ENCODE results near the gene ITGAX.
"Not testable (repeated sequence)": the region's sequence is repeated elsewhere in the genome, so short reads cannot be mapped to it uniquely, and the experiment has no call there.

Gene ITGAX

DNA sequence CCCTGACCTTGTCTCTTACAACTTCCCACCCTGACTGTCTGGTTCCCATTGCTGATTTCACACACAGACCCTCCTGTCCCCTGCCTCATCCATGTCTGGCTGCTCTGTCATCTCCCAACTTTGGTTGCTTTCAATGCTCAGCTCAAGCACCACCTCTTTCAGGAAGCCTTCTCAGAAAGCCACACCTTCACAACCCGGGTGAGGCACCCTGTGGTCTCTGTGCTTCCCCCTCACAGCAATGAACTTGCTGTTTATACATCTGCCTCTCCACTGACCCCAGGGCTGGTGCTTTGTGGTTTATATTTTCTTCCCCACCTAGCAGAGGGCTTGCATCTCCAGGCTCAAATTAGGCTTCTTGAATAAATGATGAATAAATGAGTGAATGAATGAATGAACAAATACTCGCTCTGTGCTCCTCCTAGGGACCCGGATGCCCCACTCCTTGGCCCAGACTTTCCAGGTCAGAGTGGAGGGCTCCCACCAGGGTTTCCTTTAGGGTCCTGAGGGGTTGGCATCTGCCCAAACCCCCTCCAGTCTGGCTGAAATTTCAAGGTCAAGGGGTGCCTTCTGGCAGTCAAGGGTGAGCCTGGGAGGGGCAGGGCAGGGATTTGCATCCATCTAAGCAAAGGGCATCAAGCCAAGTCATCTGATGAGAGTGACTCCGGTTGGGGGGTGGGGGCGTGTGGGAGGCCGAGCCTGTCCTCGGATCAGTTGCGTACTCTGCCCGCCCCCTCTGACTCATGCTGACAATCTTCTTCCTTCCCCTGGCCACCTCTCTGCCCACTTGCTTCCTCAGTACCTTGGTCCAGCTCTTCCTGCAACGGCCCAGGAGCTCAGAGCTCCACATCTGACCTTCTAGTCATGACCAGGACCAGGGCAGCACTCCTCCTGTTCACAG, at the start of gene ITGAX:
Gene ITGAX, plus strand, starts transcription at position 783 of the 898 bp plus-strand sequence. Its CDS starts 79 bp downstream, at position 862.
- no peak for DNase-seq

DNA sequence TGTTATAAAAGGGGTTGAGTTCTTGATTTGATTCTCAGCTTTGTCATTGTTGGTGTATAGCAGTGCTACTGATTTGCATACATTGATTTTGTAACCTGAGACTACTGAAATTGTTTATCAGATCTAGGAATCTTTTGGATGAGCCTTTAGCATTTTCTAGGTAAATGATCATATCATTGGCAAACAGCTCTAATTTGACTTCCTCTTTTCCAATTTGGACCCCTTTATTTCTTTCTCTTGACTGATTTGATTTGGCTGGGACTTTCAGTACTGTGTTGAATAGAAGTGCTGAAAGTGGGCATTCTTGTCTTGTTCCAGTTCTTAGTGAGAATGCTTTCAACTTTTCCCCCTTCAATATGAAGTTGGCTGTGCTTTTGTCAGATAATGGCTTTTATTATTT, 49.8 kb upstream of the ITGAX start:
- no peak for DNase-seq

DNA sequence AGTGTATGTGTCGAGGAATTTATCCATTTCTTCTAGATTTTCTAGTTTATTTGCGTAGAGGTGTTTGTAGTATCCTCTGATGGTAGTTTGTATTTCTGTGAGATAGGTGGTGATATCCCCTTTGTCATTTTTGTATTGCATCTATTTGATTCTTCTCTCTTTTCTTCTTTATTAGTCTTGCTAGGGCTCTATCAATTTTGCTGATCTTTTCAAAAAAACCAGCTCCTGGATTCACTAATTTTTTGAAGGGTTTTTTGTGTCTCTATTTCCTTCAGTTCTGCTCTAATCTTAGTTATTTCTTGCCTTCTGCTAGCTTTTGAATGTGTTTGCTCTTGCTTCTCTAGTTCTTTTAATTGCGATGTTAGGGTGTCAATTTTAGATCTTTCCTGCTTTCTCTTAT, 46.6 kb upstream of the ITGAX start:
- not testable (repeated sequence) for DNase-seq

DNA sequence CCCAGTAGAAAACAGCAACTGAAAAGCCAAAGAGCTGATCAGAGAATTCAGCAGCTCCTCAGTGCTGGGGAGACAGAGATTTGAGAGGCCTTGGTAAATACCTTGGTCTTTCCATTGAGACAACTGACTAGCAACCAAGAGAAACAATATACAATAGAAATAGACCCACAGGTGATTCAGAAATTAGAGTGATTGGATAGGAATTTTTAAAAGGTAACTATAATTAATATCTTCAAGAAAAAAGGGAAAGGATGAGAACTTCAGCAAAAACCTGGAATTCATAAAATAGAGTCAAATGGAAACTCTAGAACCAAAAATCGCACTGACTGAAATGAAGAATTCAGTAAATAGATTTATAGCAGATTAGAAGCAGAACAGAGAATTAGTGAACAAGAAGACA, 32.5 kb upstream of the ITGAX start:
- no peak for DNase-seq

DNA sequence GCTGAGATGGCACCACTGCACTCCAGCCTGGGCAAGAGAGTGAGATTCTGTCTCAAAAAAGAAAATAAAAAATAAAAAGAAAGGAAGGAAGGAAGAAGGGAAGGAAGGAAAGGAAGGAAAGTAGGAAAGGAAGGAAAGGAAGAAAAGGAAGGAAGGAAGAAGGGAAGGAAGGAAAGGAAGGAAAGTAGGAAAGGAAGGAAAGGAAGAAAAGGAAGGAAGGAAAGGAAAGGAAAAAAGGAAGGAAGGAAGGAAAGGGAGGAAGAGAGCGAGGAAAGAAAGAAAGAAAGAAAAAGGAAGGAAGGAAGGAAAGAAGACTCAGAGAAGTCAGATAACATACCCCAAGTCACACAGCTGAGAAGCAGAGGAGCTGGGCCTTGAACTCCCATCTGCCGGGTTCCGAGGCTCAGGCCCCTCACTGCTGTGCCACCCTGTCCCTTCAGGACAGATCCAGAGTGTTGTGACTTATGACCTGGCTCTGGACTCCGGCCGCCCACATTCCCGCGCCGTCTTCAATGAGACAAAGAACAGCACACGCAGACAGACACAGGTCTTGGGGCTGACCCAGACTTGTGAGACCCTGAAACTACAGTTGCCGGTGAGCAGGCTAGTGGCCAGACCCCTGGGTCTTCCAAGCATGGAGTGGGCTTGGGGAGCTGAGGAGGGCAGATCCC, 30.9 kb upstream of the ITGAX start:
- no peak for DNase-seq

DNA sequence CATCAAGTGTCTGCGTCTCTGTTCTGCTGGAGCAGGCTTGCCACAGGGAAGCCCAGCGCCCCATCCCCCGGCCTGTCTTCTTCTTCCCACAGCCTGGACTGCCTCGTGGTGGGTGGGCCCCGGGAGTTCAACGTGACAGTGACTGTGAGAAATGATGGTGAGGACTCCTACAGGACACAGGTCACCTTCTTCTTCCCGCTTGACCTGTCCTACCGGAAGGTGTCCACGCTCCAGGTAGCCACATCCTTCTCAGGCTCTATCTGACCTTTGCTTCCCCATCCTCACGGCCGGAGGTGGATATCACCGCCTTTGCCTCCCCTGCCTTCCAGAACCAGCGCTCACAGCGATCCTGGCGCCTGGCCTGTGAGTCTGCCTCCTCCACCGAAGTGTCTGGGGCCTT, 29.8 kb upstream of the ITGAX start:
- no peak for DNase-seq

DNA sequence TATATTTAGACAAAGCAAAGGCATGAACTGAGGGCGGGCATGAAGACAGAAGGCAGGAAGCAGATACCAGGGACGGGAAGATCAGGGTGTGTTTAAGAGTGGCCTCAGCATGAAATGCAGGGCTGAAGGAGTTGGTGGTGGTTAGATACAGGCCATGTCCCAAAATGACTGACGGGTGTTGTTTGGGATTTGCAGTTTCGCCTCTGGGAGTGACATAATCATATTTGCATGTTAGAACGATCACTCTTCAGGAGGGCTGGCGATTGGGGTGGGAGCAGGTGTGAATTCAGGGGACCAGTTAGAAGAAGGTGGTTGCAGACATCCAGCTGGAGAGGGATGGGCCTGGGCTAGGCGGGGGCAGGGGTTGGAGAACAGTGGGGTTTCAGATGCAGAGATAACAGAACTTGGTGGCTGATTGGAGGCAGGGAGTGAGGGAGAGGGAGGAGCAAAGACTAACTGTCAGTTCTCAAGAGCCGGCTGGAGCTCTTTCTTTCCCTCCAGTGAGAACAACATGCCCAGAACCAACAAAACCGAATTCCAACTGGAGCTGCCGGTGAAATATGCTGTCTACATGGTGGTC, 27.2 kb upstream of the ITGAX start:
- no peak for DNase-seq

DNA sequence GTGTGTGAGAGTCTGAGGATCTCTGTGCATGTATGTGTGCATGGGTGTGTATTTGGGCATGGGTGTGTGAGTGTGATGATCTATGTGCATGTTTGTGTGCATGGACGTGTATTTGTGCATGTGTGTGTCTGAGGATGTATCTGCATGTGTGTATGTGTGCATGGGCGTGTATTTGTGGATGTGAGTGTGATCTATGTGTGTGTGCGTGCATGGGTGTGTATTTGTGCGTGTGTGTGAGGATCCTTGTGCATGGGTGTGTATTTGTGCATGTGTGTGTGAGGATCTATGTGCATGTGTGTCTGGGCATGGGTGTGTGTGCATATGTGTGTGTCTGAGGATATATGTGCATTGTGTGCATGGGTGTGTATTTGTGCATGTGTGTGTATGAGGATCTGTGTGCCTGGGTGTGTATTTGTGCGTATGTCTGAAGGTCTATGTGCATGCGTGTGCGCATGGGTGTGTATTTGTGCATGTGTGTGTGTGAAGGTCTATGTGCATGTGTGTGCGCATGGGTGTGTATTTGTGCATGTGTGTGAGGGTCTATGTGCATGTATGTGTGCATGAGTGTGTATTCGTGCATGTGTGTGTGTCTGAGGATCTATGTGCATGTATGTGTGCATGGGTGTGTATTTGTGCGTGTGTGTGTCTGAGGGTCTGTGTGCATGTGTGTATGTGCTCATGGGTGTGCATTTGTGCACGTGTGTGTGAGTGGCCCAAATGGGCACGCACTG, 26.5 kb upstream of the ITGAX start:
- DNase-seq, result no peak

DNA sequence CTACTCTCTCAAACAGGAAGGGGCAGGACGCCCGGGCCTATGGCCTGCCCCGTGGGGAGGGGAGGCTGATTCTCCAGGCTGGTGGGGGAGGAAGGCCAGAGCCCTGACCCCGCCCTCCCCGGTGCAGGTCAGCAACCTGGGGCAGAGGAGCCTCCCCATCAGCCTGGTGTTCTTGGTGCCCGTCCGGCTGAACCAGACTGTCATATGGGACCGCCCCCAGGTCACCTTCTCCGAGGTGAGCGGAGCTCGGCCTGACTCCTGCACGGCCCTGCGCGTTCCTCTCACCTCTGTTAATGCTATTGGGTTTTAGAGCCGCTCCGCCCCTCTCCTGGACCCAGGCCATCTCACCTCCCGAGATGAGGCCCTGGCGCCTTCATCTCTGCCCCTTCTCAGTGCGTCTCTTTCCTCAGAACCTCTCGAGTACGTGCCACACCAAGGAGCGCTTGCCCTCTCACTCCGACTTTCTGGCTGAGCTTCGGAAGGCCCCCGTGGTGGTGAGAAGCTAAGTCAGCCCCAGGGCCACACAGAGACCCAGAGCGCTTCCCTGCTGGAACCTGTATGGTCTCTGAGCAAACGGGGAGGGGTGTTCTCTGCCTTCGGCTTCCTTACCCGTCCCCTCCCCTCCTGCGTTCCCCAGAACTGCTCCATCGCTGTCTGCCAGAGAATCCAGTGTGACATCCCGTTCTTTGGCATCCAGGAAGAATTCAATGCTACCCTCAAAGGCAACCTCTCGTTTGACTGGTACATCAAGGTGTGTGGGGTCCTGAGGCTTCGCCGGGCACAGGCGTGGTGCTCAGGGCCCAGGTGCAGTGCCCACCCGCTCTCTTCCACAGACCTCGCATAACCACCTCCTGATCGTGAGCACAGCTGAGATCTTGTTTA, 25.1 kb upstream of the ITGAX start:
- no peak for DNase-seq

DNA sequence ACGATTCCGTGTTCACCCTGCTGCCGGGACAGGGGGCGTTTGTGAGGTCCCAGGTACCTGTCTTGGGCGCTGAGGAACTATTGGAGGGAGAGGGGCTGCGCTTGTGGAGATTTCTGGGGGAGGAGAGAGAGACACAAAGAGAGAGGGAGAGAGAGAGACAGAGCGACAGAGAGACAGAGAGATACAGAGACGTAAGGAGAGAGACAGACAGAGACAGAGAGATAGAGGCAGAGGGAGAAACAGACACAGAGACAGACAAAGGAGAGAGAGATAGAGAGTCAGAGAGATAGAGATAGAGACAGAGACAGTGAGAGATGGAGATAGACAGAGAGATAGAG, 24.5 kb upstream of the ITGAX start:
- DNase-seq, result no peak

DNA sequence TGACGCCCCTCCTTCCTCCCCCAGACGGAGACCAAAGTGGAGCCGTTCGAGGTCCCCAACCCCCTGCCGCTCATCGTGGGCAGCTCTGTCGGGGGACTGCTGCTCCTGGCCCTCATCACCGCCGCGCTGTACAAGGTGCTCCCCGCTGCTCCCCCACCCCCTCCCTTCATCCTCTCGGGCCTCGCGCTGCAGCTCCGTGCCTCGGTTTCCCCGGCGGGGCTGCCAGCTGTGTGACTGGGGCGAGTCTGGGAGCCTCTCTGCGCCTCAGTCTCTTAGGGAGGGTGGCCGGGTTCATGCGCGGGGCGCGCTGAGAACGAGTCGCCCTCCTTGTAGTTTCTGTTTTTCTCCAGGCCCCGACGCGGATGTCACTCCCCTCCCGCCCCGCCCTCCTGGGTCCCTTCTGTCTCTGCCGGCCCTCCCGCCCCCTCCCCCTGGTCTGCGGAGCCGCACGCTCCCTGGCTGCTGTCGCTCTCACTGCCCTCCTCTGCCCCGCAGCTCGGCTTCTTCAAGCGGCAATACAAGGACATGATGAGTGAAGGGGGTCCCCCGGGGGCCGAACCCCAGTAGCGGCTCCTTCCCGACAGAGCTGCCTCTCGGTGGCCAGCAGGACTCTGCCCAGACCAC, 23.7 kb upstream of the ITGAX start:
- DNase-seq, result no peak

DNA sequence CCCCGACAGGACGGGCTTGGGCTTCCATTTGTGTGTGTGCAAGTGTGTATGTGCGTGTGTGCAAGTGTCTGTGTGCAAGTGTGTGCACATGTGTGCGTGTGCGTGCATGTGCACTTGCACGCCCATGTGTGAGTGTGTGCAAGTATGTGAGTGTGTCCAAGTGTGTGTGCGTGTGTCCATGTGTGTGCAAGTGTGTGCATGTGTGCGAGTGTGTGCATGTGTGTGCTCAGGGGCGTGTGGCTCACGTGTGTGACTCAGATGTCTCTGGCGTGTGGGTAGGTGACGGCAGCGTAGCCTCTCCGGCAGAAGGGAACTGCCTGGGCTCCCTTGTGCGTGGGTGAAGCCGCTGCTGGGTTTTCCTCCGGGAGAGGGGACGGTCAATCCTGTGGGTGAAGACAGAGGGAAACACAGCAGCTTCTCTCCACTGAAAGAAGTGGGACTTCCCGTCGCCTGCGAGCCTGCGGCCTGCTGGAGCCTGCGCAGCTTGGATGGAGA, 23.1 kb upstream of the ITGAX start:
- no peak for DNase-seq

DNA sequence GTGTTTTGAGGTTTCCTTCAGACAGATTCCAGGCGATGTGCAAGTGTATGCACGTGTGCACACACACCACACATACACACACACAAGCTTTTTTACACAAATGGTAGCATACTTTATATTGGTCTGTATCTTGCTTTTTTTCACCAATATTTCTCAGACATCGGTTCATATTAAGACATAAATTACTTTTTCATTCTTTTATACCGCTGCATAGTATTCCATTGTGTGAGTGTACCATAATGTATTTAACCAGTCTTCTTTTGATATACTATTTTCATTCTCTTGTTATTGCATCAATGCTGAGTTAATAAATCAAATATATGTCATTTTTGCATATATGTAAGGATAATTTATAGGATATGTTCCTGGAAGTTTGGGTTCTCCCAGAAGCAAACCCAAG, 22.4 kb upstream of the ITGAX start:
- no peak for DNase-seq

DNA sequence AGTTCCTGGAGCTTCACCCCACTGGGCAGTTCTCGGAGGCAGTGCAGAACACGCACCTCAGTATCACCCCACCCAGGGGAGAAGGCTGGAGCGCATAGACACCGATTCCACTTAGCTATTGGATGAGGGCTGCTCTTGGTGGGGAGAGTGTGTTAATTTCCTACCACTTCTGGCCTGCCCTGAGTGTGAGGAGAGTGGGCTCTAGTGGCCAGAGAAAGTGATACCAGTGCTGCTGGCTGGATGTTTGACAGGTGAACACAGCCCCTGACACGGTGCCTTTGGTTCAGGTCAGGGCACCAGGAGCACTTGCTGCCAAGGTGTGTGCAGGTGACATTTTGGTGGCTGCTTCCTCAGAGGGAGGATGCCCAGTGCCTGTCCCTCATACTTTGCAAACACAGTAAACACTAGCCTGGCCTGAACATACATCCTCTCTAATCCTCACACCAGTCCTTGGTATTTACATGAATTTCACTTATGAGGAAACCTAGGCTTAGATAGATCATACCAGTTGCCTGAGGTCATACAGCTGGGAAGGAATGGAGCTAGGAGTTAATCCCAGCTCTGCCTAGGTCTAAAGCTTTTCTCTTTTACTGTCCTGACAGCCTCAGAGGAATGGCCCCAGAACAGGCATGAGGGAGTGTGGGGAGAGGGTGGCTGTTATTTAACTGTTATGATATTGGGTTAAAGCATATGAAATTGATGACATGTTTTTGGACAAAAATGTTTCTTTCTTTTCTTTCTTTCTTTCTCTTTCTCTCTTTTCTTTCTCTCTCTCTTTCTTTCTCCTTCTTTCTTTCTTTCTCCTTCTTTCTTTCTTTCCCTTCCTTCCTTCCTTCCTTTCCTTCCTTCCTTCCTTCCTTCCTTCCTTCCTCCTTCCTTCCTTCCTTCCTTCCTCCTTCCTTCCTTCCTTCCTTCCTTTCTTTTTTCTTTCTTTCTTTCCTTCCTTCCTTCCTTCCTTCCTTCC, 21.0 kb upstream of the ITGAX start:
- DNase-seq, result no peak

DNA sequence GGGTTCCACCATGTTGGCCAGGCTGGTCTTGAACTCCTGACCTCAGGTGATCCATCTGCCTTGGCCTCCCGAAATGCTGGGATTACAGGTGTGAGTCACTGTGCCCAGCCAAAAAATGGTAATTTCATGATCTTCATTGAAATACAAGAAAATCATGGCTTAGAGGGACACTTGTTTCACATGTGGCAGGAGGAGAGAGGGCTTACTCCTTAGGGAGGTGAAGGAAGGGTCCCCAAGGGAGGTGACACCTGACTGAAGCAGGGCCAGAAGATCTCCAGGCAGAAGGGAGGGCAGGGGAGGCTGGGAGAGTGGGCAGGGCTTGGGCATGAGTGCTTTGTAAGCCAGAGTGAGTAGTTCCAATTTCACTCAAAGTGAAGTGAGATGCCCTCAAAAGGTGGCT, 20.0 kb upstream of the ITGAX start:
- no peak for DNase-seq

DNA sequence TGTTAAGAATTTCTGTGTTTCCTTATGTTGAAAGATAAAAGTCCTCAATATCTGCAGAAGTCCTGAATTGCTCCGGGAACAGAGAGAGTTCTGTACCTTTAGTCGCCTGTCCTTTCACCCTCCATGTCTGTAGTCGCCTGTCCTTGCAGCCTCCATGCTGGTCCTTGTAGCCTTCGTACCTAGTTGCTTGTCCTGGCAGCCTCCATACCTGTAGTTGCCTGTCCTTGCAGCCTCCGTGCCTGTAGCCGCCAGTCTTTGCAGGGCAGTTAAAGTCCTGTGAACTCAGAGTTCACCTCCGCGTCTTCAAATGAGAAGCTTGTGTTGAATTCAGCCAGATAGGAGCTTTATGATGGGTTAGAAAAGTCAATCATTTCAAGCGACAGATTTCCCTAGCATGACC, 19.5 kb upstream of the ITGAX start:
- no peak for DNase-seq

DNA sequence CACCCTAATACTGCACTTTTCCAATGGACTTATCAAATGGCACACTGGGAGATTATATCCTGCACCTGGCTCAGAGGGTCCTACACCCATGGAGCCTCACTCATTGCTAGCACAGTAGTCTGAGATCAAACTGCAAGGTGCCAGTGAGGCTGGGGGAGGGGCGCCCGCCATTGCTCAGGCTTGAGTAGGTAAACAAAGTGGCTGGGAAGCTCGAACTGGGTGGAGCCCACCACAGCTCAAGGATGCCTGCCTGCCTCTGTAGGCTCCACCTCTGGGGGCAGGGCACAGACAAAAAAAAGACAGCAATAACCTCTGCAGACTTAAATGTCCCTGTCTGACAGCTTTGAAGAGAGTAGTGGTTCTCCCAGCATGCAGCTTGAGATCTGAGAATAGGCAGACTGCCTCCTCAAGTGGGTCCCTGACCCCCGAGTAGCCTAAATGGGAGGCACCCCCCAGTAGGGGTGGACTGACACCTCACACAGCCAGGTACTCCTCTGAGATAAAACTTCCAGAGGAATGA, 16.8 kb upstream of the ITGAX start:
- not testable (repeated sequence) for DNase-seq

DNA sequence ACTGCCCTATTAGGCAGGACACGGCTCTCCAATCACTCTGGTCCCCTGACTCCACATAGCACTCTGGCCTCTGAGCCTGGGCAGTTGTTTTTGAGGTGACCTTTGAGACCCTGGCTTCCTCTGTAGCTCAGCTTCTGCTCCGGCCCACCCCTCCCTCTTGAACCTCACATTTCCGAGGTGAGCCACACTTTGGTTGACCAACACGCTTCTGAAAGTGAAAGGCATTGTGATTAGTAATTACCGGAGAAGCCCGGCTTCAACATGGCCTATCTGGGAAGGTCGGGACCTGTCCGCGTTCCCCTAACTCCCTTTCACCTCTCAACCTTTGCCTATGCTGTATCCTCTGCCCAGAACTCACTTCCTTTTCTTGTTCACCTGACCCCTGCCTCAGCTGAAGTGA, 10.3 kb upstream of the ITGAX start:
- DNase-seq, result no peak

DNA sequence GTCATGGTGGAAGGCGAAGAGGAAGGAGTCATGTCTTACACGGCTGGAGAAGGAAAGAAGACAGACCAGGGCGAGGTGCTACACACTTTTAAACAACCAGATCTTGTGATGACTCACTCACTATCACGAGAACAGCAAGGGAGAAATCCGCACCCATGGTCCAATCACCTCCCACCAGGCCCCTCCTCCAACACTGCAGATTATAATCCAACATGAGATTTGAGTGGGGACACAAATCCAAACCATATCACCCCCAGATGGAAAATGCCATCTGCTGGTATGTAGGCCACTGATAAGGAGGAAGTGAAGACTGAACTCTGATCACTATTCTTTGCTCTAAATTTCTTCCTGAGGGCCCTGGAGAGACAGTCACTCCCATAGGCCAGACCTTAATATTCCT, 7.5 kb upstream of the ITGAX start:
- no peak for DNase-seq

DNA sequence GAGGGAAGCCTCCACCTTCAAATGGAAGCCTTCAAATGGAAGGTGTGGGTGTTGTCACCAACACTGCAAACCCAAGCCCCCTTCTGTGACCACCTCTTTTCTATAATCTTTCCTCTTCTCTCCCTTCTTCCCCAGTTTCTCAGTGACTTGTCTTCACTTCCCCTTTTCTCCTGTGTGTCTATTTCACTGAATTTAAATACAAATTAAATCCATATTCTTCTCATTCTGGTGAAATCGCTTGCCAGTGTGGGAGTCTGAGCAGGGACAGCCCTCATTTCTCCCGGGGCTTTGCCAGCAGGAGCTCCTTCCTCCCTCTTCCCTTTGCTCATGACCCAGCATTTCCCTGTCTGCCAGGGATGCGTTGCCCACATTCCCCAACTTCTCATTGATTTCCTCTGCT, 6.4 kb upstream of the ITGAX start:
- no peak for DNase-seq

Measured in NCI-H1694 (cell line).